CD4-positive, CD25-positive, alpha-beta regulatory T cell (primary cell): ENCODE data around the gene KIT. TPM values are rescaled to one million over a fixed set of nuclear protein-coding genes. Genes with fewer than 3 reads are reported as not detected.

ENCODE experiments used
- ATAC-seq, 2 donors: fragments of 150-1000 bp; cut with Tn5 transposase; one replicate each; pipeline ENCODE4 v1.10.0; 2021; ENCODE audit warnings: low read depth in 2 of 2, moderate number of reproducible peaks in 2 of 2, moderate library complexity in 1 of 2
- DNase-seq, 3 donors: peaks; one replicate each; pipeline versions ENCODE4 v3.0.0 to v3.0.0-alpha.2; 2012 to 2022; ENCODE audit warnings: mixed read lengths in 1 of 3
- H3K27ac ChIP-seq: one replicate; pipeline ENCODE4 v1.7.0; 2013; ENCODE audit warnings: mild to moderate bottlenecking, low read length; ENCODE audit not compliant: insufficient read depth, poor library complexity, severe bottlenecking
- H3K27me3 ChIP-seq: one replicate; pipeline ENCODE4 v1.7.0; 2013; ENCODE audit warnings: low read length; ENCODE audit not compliant: control insufficient read depth, insufficient read depth
- H3K36me3 ChIP-seq: one replicate; pipeline ENCODE4 v1.7.0; 2013; ENCODE audit warnings: mild to moderate bottlenecking, low read length, moderate library complexity; ENCODE audit not compliant: control insufficient read depth, insufficient read depth
- H3K4me1 ChIP-seq: 2 replicates; pipeline ENCODE4 v1.7.0; 2013; ENCODE audit warnings: mild to moderate bottlenecking, low read length; ENCODE audit not compliant: insufficient read depth, control insufficient read depth, poor library complexity, severe bottlenecking
- H3K4me3 ChIP-seq: one replicate; pipeline ENCODE4 v1.7.0; 2013; ENCODE audit warnings: low read depth, mild to moderate bottlenecking, low read length, moderate library complexity
- H3K9me3 ChIP-seq, 2 experiments: 1 replicate in 1 of 2; 2 replicates in 1 of 2; pipeline ENCODE4 v1.7.0; 2013; ENCODE audit warnings: low read length in 2 of 2, mild to moderate bottlenecking in 1 of 2, moderate library complexity in 1 of 2; ENCODE audit not compliant: control insufficient read depth in 2 of 2
- H3K27ac Mint-ChIP-seq, 3 donors: one replicate each; pipeline ENCODE4 v1.8.0; 2020 to 2022; ENCODE audit warnings: mild to moderate bottlenecking in 3 of 3, mixed read lengths in 3 of 3, moderate library complexity in 2 of 3
- H3K27me3 Mint-ChIP-seq: one replicate; pipeline ENCODE4 v1.8.0; 2022; ENCODE audit warnings: mild to moderate bottlenecking, mixed read lengths
- H3K36me3 Mint-ChIP-seq: one replicate; pipeline ENCODE4 v1.8.0; 2020; ENCODE audit warnings: mixed read lengths
- H3K4me1 Mint-ChIP-seq, 4 donors: one replicate each; pipeline ENCODE4 v1.8.0; 2020 to 2022; ENCODE audit warnings: mixed read lengths in 4 of 4, mild to moderate bottlenecking in 1 of 4
- H3K4me3 Mint-ChIP-seq, 4 donors: one replicate each; pipeline ENCODE4 v1.8.0; 2020 to 2022; ENCODE audit warnings: mild to moderate bottlenecking in 4 of 4, mixed read lengths in 4 of 4, moderate library complexity in 3 of 4
- H3K9me3 Mint-ChIP-seq, 7 donors: one replicate each; pipeline ENCODE4 v1.8.0; 2020 to 2022; ENCODE audit warnings: mixed read lengths in 7 of 7, mild to moderate bottlenecking in 3 of 7, moderate library complexity in 2 of 7
- polyA plus RNA-seq, 4 donors: library from polyadenylated mRNA; unstranded; fragments of 300-500 nt; fragmentation: Illumina TruSeq; gene quantifications; one replicate each; pipeline ENCODE4 v1.2.3, GENCODE V29; 2021
- total RNA-seq: library from RNA; stranded (reverse); gene quantifications from one replicate; pipeline ENCODE4 v1.2.3, GENCODE V29; 2022

KIT gene
- total and polyA plus RNA-seq, 5 donors from 2014 or later, result 0.49 TPM; not detected in 4

- H3K9me3 ChIP-seq, result no peaks in the 10 kb centered on the region
- H3K4me3 Mint-ChIP-seq, result no peak overlapping the region
- H3K27me3 ChIP-seq, result peaks cover 21% of the 10 kb centered on the region
- H3K27me3 Mint-ChIP-seq, result peaks cover 44% of the 10 kb centered on the region
- no peak for DNase-seq
- ATAC-seq, result no peak
- no peaks in the 10 kb centered on the region for H3K9me3 Mint-ChIP-seq
- H3K27ac ChIP-seq, result no peak overlapping the region
- H3K27ac Mint-ChIP-seq, result no peak overlapping the region
- no peaks in the 10 kb centered on the region for H3K36me3 ChIP-seq
- H3K4me1 Mint-ChIP-seq, result peaks cover 0 to 15% (median 8%) of the 10 kb centered on the region in 4 donors
- peaks cover 13% of the 10 kb centered on the region for H3K4me1 ChIP-seq
- H3K4me3 ChIP-seq, result no peak overlapping the region
- no peaks in the 10 kb centered on the region for H3K36me3 Mint-ChIP-seq
Observed at GRCh38 chr4:54654753-54655152, 3.0 kb upstream of the KIT start.

GRCh38 chr4:54657185-54657550 lies 589 bp upstream of the KIT start:
- Mint-ChIP-seq H3K27me3 (peaks cover 66% of the 10 kb centered on the region), H3K4me3 (peak overlapping the region in 2 of 4 donors; percentile 42 to 65), H3K36me3 (no peaks in the 10 kb centered on the region), H3K27ac (no peak overlapping the region), H3K4me1 (peaks cover 0 to 20% (median 9%) of the 10 kb centered on the region in 4 donors), H3K9me3 (peaks cover 0 to 3% (median 0%) of the 10 kb centered on the region in 7 donors)
- ATAC-seq (no peak), DNase-seq (no peak)
- Histone ChIP-seq H3K4me3 (no peak overlapping the region), H3K4me1 (peaks cover 13% of the 10 kb centered on the region), H3K9me3 (no peaks in the 10 kb centered on the region), H3K27me3 (peaks cover 34% of the 10 kb centered on the region), H3K27ac (no peak overlapping the region), H3K36me3 (no peaks in the 10 kb centered on the region)

- no peak overlapping the region for H3K27ac ChIP-seq
- H3K4me1 Mint-ChIP-seq, result peaks cover 0 to 20% (median 9%) of the 10 kb centered on the region in 4 donors
- H3K27ac Mint-ChIP-seq, result peak overlapping the region in 1 of 3 donors; percentile 12
Observed at GRCh38 chr4:54658252-54659093, 716 bp downstream of the KIT start.

GRCh38 chr4:54659313-54659712 lies 1.6 kb downstream of the KIT start:
- Mint-ChIP-seq H3K4me1 (peaks cover 0 to 20% (median 9%) of the 10 kb centered on the region in 4 donors), H3K9me3 (peaks cover 0 to 3% (median 0%) of the 10 kb centered on the region in 7 donors), H3K4me3 (peak overlapping the region in 3 of 4 donors; percentile 62 to 91 (median 73)), H3K27ac (no peak overlapping the region), H3K27me3 (peaks cover 61% of the 10 kb centered on the region), H3K36me3 (no peaks in the 10 kb centered on the region)
- Histone ChIP-seq H3K9me3 (no peaks in the 10 kb centered on the region), H3K4me3 (no peak overlapping the region), H3K27me3 (peaks cover 31% of the 10 kb centered on the region), H3K36me3 (no peaks in the 10 kb centered on the region), H3K27ac (no peak overlapping the region), H3K4me1 (peaks cover 13% of the 10 kb centered on the region)
- ATAC-seq (no peak), DNase-seq (no peak)

More at GRCh38 chr4:54658252-54659093, 716 bp downstream of the KIT start:
- Histone ChIP-seq H3K27me3 (peaks cover 34% of the 10 kb centered on the region), H3K36me3 (no peaks in the 10 kb centered on the region), H3K4me1 (peaks cover 13% of the 10 kb centered on the region), H3K9me3 (no peaks in the 10 kb centered on the region), H3K4me3 (no peak overlapping the region)
- H3K36me3 Mint-ChIP-seq, result no peaks in the 10 kb centered on the region
- H3K27me3 Mint-ChIP-seq, result peaks cover 63% of the 10 kb centered on the region
- ATAC-seq (peak in 1 of 2 donors; percentile 35), DNase-seq (peak in 1 of 3 donors; percentile 28)
- peaks cover 0 to 3% (median 0%) of the 10 kb centered on the region in 7 donors for H3K9me3 Mint-ChIP-seq
- peak overlapping the region in 2 of 4 donors; percentile 62 to 63 for H3K4me3 Mint-ChIP-seq

GRCh38 chr4:54659749-54660535 lies 2.2 kb downstream of the KIT start:
- no peak overlapping the region for H3K27ac ChIP-seq

GRCh38 chr4:54660591-54660990 lies 2.8 kb downstream of the KIT start:
- Histone ChIP-seq H3K4me3 (no peak overlapping the region), H3K4me1 (peaks cover 13% of the 10 kb centered on the region), H3K27ac (no peak overlapping the region), H3K27me3 (peaks cover 26% of the 10 kb centered on the region), H3K36me3 (no peaks in the 10 kb centered on the region), H3K9me3 (no peaks in the 10 kb centered on the region)
- H3K27ac Mint-ChIP-seq, result no peak overlapping the region
- peaks cover 0 to 20% (median 9%) of the 10 kb centered on the region in 4 donors for H3K4me1 Mint-ChIP-seq
- peaks cover 58% of the 10 kb centered on the region for H3K27me3 Mint-ChIP-seq
- no peaks in the 10 kb centered on the region for H3K36me3 Mint-ChIP-seq
- DNase-seq, result no peak
- no peak overlapping the region for H3K4me3 Mint-ChIP-seq
- peaks cover 0 to 3% (median 0%) of the 10 kb centered on the region in 7 donors for H3K9me3 Mint-ChIP-seq
- ATAC-seq, result no peak

More at GRCh38 chr4:54659749-54660535, 2.2 kb downstream of the KIT start:
- peaks cover 60% of the 10 kb centered on the region for H3K27me3 Mint-ChIP-seq
- H3K9me3 Mint-ChIP-seq, result peaks cover 0 to 3% (median 0%) of the 10 kb centered on the region in 7 donors
- Histone ChIP-seq H3K9me3 (no peaks in the 10 kb centered on the region), H3K36me3 (no peaks in the 10 kb centered on the region), H3K27me3 (peaks cover 31% of the 10 kb centered on the region), H3K4me1 (peaks cover 13% of the 10 kb centered on the region), H3K4me3 (no peak overlapping the region)
- ATAC-seq, result no peak
- no peak overlapping the region for H3K27ac Mint-ChIP-seq
- H3K36me3 Mint-ChIP-seq, result no peaks in the 10 kb centered on the region
- peak overlapping the region in 2 of 4 donors; percentile 13 to 62 for H3K4me3 Mint-ChIP-seq
- no peak for DNase-seq
- H3K4me1 Mint-ChIP-seq, result peaks cover 0 to 20% (median 9%) of the 10 kb centered on the region in 4 donors

- H3K4me3 Mint-ChIP-seq, result no peak overlapping the region
- H3K36me3 Mint-ChIP-seq, result no peaks in the 10 kb centered on the region
- Histone ChIP-seq H3K9me3 (no peaks in the 10 kb centered on the region), H3K4me1 (peaks cover 13% of the 10 kb centered on the region), H3K27ac (no peak overlapping the region), H3K27me3 (peaks cover 22% of the 10 kb centered on the region), H3K4me3 (no peak overlapping the region), H3K36me3 (no peaks in the 10 kb centered on the region)
- DNase-seq (no peak), ATAC-seq (no peak)
- peaks cover 0 to 20% (median 8%) of the 10 kb centered on the region in 4 donors for H3K4me1 Mint-ChIP-seq
- H3K9me3 Mint-ChIP-seq, result peaks cover 0 to 3% (median 0%) of the 10 kb centered on the region in 7 donors
- H3K27ac Mint-ChIP-seq, result no peak overlapping the region
- peaks cover 54% of the 10 kb centered on the region for H3K27me3 Mint-ChIP-seq
Observed at GRCh38 chr4:54661169-54661568, 3.4 kb downstream of the KIT start.
